ENCODE measurements around the gene INHBC.
"Not testable (repeated sequence)": the region's sequence is repeated elsewhere in the genome, so short reads cannot be mapped to it uniquely, and the experiment has no call there.

Gene INHBC

DNA sequence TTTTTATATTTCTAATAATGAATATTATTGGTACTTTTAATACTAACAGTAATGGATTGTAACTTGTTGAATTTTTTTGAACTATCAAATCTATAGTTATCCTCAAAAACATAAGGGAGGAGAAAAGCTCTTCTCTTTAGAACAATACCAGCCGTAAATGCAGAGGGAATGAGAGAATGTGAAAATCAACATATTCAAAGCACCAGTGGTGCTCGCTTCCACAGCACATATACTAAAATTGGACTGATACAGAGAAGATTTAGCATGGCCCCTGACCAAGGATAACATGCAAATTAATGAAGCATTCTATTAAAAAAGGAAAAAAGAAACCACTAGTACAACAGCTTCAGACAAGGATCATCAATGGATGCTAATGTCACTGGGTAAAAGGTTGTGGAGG lies 19.5 kb upstream of the INHBC start:
- in situ Hi-C loops (cut with HindIII; ENCODE audit: low sequenced_read_pairs), result no loop called here
- DNase-seq (ENCODE audit: low read depth, low spot score), result no peak
- TF ChIP-seq, protein P1, sequence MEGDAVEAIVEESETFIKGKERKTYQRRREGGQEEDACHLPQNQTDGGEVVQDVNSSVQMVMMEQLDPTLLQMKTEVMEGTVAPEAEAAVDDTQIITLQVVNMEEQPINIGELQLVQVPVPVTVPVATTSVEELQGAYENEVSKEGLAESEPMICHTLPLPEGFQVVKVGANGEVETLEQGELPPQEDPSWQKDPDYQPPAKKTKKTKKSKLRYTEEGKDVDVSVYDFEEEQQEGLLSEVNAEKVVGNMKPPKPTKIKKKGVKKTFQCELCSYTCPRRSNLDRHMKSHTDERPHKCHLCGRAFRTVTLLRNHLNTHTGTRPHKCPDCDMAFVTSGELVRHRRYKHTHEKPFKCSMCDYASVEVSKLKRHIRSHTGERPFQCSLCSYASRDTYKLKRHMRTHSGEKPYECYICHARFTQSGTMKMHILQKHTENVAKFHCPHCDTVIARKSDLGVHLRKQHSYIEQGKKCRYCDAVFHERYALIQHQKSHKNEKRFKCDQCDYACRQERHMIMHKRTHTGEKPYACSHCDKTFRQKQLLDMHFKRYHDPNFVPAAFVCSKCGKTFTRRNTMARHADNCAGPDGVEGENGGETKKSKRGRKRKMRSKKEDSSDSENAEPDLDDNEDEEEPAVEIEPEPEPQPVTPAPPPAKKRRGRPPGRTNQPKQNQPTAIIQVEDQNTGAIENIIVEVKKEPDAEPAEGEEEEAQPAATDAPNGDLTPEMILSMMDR (IDR thresholded peaks at IDR 0.05; ENCODE audit: low read depth, low read length), result no peak
- H3K4me3 ChIP-seq (ENCODE audit: low read depth, low read length), result no peak overlapping the region

DNA sequence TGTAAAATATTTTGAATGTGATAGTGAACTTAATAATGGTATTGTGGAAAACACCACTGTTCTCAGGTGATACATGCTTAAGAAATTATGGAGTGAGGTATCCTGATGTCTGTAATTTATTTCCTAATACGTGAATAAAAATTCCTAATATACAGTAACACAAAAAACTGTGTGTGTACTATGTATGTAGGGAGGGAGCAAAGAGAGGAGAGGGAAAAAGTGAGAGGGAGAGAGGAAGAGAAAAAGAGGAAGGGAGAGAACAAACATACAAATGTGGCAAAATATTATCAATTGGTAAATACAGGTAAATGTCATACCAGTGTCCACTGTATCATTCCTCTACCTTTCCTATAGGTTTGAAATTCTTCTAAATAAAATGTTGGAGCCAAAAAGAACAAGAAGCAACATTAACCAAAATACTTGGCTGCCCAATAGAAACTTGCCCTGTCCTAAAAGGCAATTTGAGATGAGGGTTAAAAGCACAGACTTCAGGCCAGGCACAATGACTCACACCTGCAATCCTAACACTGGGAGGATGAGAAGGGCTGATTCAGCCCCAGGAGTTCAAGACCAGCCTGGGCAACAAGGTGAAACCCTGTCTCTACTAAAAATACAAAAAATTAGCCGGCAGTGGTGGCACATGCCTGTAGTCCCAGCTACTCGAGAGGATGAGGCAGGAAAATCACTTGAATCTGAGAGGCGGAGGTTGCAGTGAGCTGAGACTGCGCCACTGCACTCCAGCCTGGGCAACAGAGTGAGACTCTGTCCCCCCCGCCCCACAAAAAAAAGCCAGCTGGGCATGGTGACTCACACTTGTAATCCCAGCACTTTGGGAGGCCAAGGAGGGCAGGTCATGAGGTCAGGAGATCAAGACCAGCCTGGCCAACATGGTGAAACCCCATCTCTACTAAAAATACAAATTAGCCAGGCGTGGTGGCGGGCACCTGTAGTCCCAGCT lies 18.3 kb upstream of the INHBC start:
- no peak for DNase-seq (ENCODE audit: low read depth, low spot score)
- in situ Hi-C loops (cut with HindIII; ENCODE audit: low sequenced_read_pairs), result no loop called here
- no peak overlapping the region for H3K4me3 ChIP-seq (ENCODE audit: low read depth, low read length)
- TF ChIP-seq, protein P1 (IDR thresholded peaks at IDR 0.05; ENCODE audit: low read depth, low read length), result no peak

DNA sequence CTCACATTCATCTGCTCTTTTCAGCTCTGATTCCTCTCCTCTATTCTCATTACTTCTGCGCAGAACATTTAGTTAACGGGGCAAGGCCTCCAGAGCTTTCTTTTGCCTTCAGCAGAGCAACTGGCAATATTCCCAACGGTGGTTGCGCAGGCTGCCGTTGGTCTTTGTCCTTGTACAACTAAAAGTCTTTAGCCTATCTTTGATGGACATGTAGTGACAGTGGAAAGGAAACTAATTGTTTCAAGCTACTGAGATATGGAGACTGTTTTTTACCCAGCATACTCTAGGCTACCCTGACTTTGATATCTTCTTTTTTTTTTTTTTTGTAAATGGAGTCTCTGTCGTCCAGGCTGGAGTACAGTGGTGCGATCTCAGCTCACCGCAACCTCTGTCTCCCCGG lies 16.3 kb upstream of the INHBC start:
- no peak overlapping the region for H3K4me3 ChIP-seq (ENCODE audit: low read depth, low read length)
- no peak for DNase-seq (ENCODE audit: low read depth, low spot score)
- in situ Hi-C loops (cut with HindIII; ENCODE audit: low sequenced_read_pairs), result no loop called here
- TF ChIP-seq, protein P1 (IDR thresholded peaks at IDR 0.05; ENCODE audit: low read depth, low read length), result no peak

DNA sequence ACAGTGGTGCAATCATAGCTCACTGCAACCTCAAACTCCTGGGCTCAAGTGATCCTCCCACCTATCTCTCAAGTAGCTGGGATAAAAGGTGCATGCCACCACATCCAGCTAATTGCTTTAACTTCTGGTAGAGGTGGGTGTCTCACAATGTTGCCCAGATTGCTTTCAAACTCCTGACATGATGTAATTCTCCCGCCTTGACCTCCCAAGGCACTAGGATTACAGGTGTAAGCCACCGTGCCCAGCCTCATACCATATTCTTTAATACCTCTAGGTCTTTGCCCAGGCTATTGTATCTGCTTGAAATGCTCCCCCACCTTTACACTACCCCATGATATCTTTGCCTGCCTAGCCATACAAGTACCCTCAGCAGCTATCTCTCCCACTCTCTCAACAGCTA lies 15.1 kb upstream of the INHBC start:
- H3K4me3 ChIP-seq (ENCODE audit: low read depth, low read length), result no peak overlapping the region
- TF ChIP-seq, protein P1 (IDR thresholded peaks at IDR 0.05; ENCODE audit: low read depth, low read length), result no peak
- in situ Hi-C loops (cut with HindIII; ENCODE audit: low sequenced_read_pairs), result no loop called here
- no peak for DNase-seq (ENCODE audit: low read depth, low spot score)

DNA sequence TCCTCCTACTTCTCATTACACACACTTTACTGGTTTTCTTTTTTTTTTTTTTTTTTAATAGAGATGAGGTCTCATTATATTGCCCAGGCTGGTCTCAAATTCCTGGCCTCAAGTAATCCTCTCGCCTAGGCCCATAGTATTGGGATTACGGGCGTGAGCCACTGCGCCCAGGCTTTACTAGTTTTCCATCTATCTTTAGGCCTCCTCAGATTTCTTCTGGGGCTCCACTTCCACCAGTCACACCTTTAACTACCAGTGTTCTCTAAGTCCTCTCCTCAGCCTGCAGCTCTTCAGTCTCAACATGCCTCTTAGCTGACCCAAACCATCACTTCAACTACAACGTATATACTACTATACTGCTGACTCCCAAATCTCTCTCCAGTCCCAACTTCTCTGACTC lies 14.1 kb upstream of the INHBC start:
- no peak for DNase-seq (ENCODE audit: low read depth, low spot score)
- in situ Hi-C loops (cut with HindIII; ENCODE audit: low sequenced_read_pairs), result no loop called here
- TF ChIP-seq, protein P1 (IDR thresholded peaks at IDR 0.05; ENCODE audit: low read depth, low read length), result no peak
- H3K4me3 ChIP-seq (ENCODE audit: low read depth, low read length), result no peak overlapping the region

DNA sequence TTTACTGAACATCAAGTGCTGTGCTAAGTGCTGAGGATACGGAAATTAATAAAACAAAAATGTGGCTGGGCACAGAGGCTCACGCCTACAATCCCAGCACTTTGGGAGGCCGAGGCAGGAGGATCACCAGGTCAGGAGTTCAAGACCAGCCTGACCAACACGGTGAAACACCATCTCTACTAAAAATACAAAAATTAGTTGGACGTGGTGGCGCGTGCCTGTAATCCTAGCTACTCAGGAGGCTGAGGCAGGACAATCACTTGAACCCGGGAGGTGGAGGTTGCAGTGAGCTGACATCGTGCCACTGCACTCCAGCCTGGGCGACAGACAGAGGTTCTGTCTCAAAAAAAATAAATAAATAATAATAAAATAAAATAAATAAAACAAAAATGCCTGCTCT lies 7.6 kb upstream of the INHBC start:
- H3K4me3 ChIP-seq (ENCODE audit: low read depth, low read length); in situ Hi-C loops (cut with HindIII; ENCODE audit: low sequenced_read_pairs); DNase-seq (ENCODE audit: low read depth, low spot score): not testable (repeated sequence)

DNA sequence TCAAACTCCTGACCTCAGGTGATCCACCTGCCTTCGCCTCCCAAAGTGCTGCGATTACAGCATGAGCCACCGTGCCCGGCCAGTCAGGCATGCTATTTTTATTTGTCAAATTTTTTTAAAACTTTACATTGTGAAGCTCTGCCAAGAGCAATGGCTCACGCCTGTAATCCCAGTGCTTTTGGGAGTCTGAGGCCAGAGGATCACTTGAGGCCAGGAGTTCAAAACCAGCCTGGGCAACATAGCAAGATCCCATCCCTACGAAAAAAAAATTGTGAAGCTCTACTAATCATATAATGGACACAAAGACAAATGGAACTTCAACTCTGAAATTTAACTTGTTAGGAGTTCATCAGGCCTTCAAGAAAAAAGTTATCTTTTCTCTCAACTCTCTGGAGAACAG lies 5.6 kb upstream of the INHBC start:
- in situ Hi-C loops (cut with HindIII; ENCODE audit: low sequenced_read_pairs), result no loop called here
- no peak overlapping the region for H3K4me3 ChIP-seq (ENCODE audit: low read depth, low read length)
- DNase-seq (ENCODE audit: low read depth, low spot score), result no peak
- TF ChIP-seq, protein P1 (IDR thresholded peaks at IDR 0.05; ENCODE audit: low read depth, low read length), result no peak
